Measurements from ENCODE around the gene USP50. TPM values are rescaled to one million over a fixed set of nuclear protein-coding genes. Genes with fewer than 3 reads are reported as not detected.
"Not testable (repeated sequence)": the region's sequence is repeated elsewhere in the genome, so short reads cannot be mapped to it uniquely, and the experiment has no call there.

Gene USP50
- total RNA-seq, 1 experiment from 2014 or later = 0.39 TPM

- Histone ChIP-seq H3K27me3 (replicated peaks; ENCODE audit: insufficient read depth, low read depth, low read length, poor library complexity) (no peaks in the 10 kb centered on the region), H3K27ac (ENCODE audit: low read depth, low read length, poor library complexity, severe bottlenecking) (no peak overlapping the region), H3K4me1 (ENCODE audit: insufficient read depth, low read length, poor library complexity, severe bottlenecking) (no peaks in the 10 kb centered on the region), H3K36me3 (ENCODE audit: insufficient read depth, low read length, poor library complexity, severe bottlenecking) (peaks cover 86% of the 10 kb centered on the region), H3K4me3 (ENCODE audit: low read depth, low read length, poor library complexity, severe bottlenecking) (no peak overlapping the region), H3K9me3 (ENCODE audit: low read depth, low read length, poor library complexity, severe bottlenecking) (no peaks in the 10 kb centered on the region)
- BruUV-seq (replicated peaks) = no TSS peak
- ChIA-PET CTCF (no interaction called here), POLR2A (ENCODE audit: low non-redundant PET) (no interaction called here)
- intact Hi-C loops (cut with micrococcal nuclease; ENCODE audit: unreplicated experiment) = no loop called here
- no peak for DNase-seq (ENCODE audit: low spot score)
- TF ChIP-seq CTCF (conservative IDR thresholded peaks at IDR 0.05; ENCODE audit: low read depth, low read length) (no peak), EZH2 (IDR thresholded peaks at IDR 0.05; ENCODE audit: borderline replicate concordance, low read depth, low read length, poor library complexity, severe bottlenecking) (no peak)
Observed at GRCh38 chr15:50496692-50497091, 49.8 kb downstream of the USP50 start.

GRCh38 chr15:50494547-50494946 is 51.9 kb downstream of the USP50 start:
- H3K27me3 ChIP-seq (replicated peaks; ENCODE audit: insufficient read depth, low read depth, low read length, poor library complexity); H3K27ac ChIP-seq (ENCODE audit: low read depth, low read length, poor library complexity, severe bottlenecking); CTCF ChIA-PET; POLR2A ChIA-PET (ENCODE audit: low non-redundant PET); H3K4me3 ChIP-seq (ENCODE audit: low read depth, low read length, poor library complexity, severe bottlenecking); H3K9me3 ChIP-seq (ENCODE audit: low read depth, low read length, poor library complexity, severe bottlenecking); DNase-seq (ENCODE audit: low spot score); BruUV-seq (replicated peaks); H3K4me1 ChIP-seq (ENCODE audit: insufficient read depth, low read length, poor library complexity, severe bottlenecking); intact Hi-C loops (cut with micrococcal nuclease; ENCODE audit: unreplicated experiment): not testable (repeated sequence)
- peaks cover 87% of the 10 kb centered on the region for H3K36me3 ChIP-seq (ENCODE audit: insufficient read depth, low read length, poor library complexity, severe bottlenecking)

- H3K27me3 ChIP-seq (replicated peaks; ENCODE audit: insufficient read depth, low read depth, low read length, poor library complexity) = no peaks in the 10 kb centered on the region
- no peak overlapping the region for H3K27ac ChIP-seq (ENCODE audit: low read depth, low read length, poor library complexity, severe bottlenecking)
- no peaks in the 10 kb centered on the region for H3K4me1 ChIP-seq (ENCODE audit: insufficient read depth, low read length, poor library complexity, severe bottlenecking)
- H3K36me3 ChIP-seq (ENCODE audit: insufficient read depth, low read length, poor library complexity, severe bottlenecking) = peaks cover 86% of the 10 kb centered on the region
- no peak overlapping the region for H3K4me3 ChIP-seq (ENCODE audit: low read depth, low read length, poor library complexity, severe bottlenecking)
- ChIA-PET POLR2A (ENCODE audit: low non-redundant PET) (no interaction called here), CTCF (no interaction called here)
- intact Hi-C loops (cut with micrococcal nuclease; ENCODE audit: unreplicated experiment) = no loop called here
- no TSS peak for BruUV-seq (replicated peaks)
- no peak for DNase-seq (ENCODE audit: low spot score)
- no peaks in the 10 kb centered on the region for H3K9me3 ChIP-seq (ENCODE audit: low read depth, low read length, poor library complexity, severe bottlenecking)
- no peak for TF ChIP-seq CTCF (conservative IDR thresholded peaks at IDR 0.05; ENCODE audit: low read depth, low read length)
- no peak for TF ChIP-seq EZH2 (IDR thresholded peaks at IDR 0.05; ENCODE audit: borderline replicate concordance, low read depth, low read length, poor library complexity, severe bottlenecking)
Observed at GRCh38 chr15:50493625-50494024, 52.8 kb downstream of the USP50 start.

- intact Hi-C loops (cut with micrococcal nuclease; ENCODE audit: unreplicated experiment) = no loop called here
- Histone ChIP-seq H3K4me1 (ENCODE audit: insufficient read depth, low read length, poor library complexity, severe bottlenecking) (no peaks in the 10 kb centered on the region), H3K27me3 (replicated peaks; ENCODE audit: insufficient read depth, low read depth, low read length, poor library complexity) (no peaks in the 10 kb centered on the region), H3K27ac (ENCODE audit: low read depth, low read length, poor library complexity, severe bottlenecking) (no peak overlapping the region), H3K36me3 (ENCODE audit: insufficient read depth, low read length, poor library complexity, severe bottlenecking) (peaks cover 57% of the 10 kb centered on the region), H3K9me3 (ENCODE audit: low read depth, low read length, poor library complexity, severe bottlenecking) (no peaks in the 10 kb centered on the region), H3K4me3 (ENCODE audit: low read depth, low read length, poor library complexity, severe bottlenecking) (no peak overlapping the region)
- ChIA-PET POLR2A (ENCODE audit: low non-redundant PET) (no interaction called here), CTCF (no interaction called here)
- no peak for TF ChIP-seq CTCF (conservative IDR thresholded peaks at IDR 0.05; ENCODE audit: low read depth, low read length)
- no TSS peak for BruUV-seq (replicated peaks)
- no peak for DNase-seq (ENCODE audit: low spot score)
Observed at GRCh38 chr15:50487287-50487686, 59.2 kb downstream of the USP50 start.
